Endothelial cell of umbilical vein (primary cell): Measurements from ENCODE around the gene SYT8. TPM values are rescaled to one million over a fixed set of nuclear protein-coding genes. Genes with fewer than 3 reads are reported as not detected.
"Not testable (repeated sequence)": the region's sequence is repeated elsewhere in the genome, so short reads cannot be mapped to it uniquely, and the experiment has no call there.

Experiments
- BruUV-seq: library from RNA; stranded (reverse); fragments of 400-500 nt; replicated peaks from 2 replicates; lab custom pipeline; 2021; lab: Mats Ljungman, UMichigan
- CTCF ChIA-PET: fragments of 300-600, 350-600 bp; sonication (Branson Sonifier 250); formaldehyde crosslinking; loops from one replicate; lab custom pipeline; 2021; ENCODE audit warnings: antibody characterized with exemption, inconsistent platforms; lab: Charles Lee
- POLR2A ChIA-PET: fragments of 300-600, 350-600 bp; sonication (Branson Sonifier 250); formaldehyde crosslinking; loops from one replicate; lab custom pipeline; 2021; ENCODE audit warnings: antibody characterized with exemption, inconsistent platforms; lab: Charles Lee
- DNase-seq: peaks from one replicate; pipeline ENCODE4 v3.0.0-alpha.2; 2011; ENCODE audit warnings: low read depth, low spot score
- FAIRE-seq: peaks from 2 replicates; lab custom pipeline; 2011; peaks lifted over from hg19 to GRCh38; lab: Jason Lieb, UNC
- H2AFZ ChIP-seq: 2 replicates; pipeline ENCODE4 v1.6.0; 2012; ENCODE audit warnings: low read depth, low read length, control low read depth, inconsistent platforms
- H3K27ac ChIP-seq: 2 replicates; pipeline ENCODE4 v1.5.1; 2011; ENCODE audit warnings: low read depth, mild to moderate bottlenecking, control low read depth, low read length, moderate library complexity; ENCODE audit not compliant: insufficient read depth
- H3K27me3 ChIP-seq, 2 experiments: 2 replicates each; pipeline versions ENCODE4 v1.6.0 to v1.6.1; 2011; ENCODE audit warnings: low read length in 2 of 2, mixed read lengths in 1 of 2; ENCODE audit not compliant: control insufficient read depth in 2 of 2, insufficient read depth in 2 of 2
- H3K36me3 ChIP-seq, 2 experiments: 2 replicates in 1 of 2; 3 replicates in 1 of 2; pipeline ENCODE4 v1.5.1; 2011; ENCODE audit warnings: low read length in 2 of 2, mild to moderate bottlenecking in 1 of 2, moderate library complexity in 1 of 2; ENCODE audit not compliant: control insufficient read depth in 2 of 2, insufficient read depth in 2 of 2; ENCODE audit errors: extremely low read depth in 1 of 2
- H3K4me1 ChIP-seq: 3 replicates; pipeline ENCODE4 v1.5.1; 2011; ENCODE audit warnings: mild to moderate bottlenecking, low read length; ENCODE audit not compliant: control insufficient read depth, insufficient read depth; ENCODE audit errors: extremely low read depth
- H3K4me2 ChIP-seq: 2 replicates; pipeline ENCODE4 v1.6.1; 2011; ENCODE audit warnings: low read length, control low read depth, mixed read lengths; ENCODE audit not compliant: insufficient read depth
- H3K4me3 ChIP-seq, 3 experiments: fragments of 200-600 bp in 1 of 3; sonication (generic), shearing (Covaris generic) in 1 of 3; replicated peaks in 1 of 3; 2 replicates each; pipeline ENCODE4 v1.5.1; 2011 to 2016; ENCODE audit warnings: control low read depth in 3 of 3, low read length in 3 of 3, mild to moderate bottlenecking in 2 of 3, inconsistent platforms in 1 of 3, low read depth in 1 of 3, moderate library complexity in 1 of 3; ENCODE audit not compliant: insufficient read depth in 1 of 3
- H3K79me2 ChIP-seq: 2 replicates; pipeline ENCODE4 v1.6.0; 2012; ENCODE audit warnings: low read length, inconsistent platforms; ENCODE audit not compliant: control insufficient read depth, insufficient read depth
- H3K9ac ChIP-seq: replicated peaks from 2 replicates; pipeline ENCODE3; 2011; ENCODE audit warnings: low read length, control low read depth; ENCODE audit not compliant: insufficient read depth; ENCODE audit errors: extremely low read depth
- H3K9me1 ChIP-seq: replicated peaks from 3 replicates; pipeline ENCODE4 v1.6.0; 2011; ENCODE audit warnings: mild to moderate bottlenecking, low read length; ENCODE audit not compliant: control insufficient read depth, insufficient read depth; ENCODE audit errors: extremely low read depth
- H3K9me3 ChIP-seq: replicated peaks from 2 replicates; pipeline ENCODE4 v1.5.1; 2012; ENCODE audit warnings: low read length, inconsistent platforms; ENCODE audit not compliant: control insufficient read depth, insufficient read depth
- H4K20me1 ChIP-seq: replicated peaks from 2 replicates; pipeline ENCODE3; 2011; ENCODE audit warnings: mild to moderate bottlenecking, low read length; ENCODE audit not compliant: control insufficient read depth, insufficient read depth; ENCODE audit errors: extremely low read depth
- FOS ChIP-seq: IDR thresholded peaks from 2 replicates; pipeline ENCODE4 v1.6.1; 2011; ENCODE audit warnings: mild to moderate bottlenecking, low read length, moderate library complexity, borderline replicate concordance; ENCODE audit not compliant: insufficient read depth
- GATA2 ChIP-seq: IDR thresholded peaks from 2 replicates; pipeline ENCODE4 v1.7.0; 2011; ENCODE audit warnings: low read depth, mild to moderate bottlenecking, moderate library complexity, mixed read lengths, low read length; ENCODE audit not compliant: insufficient read length, insufficient read depth
- JUN ChIP-seq: IDR thresholded peaks from 2 replicates; pipeline ENCODE4 v1.6.1; 2011; ENCODE audit warnings: borderline replicate concordance, low read depth; ENCODE audit not compliant: insufficient read length, insufficient read depth
- MAX ChIP-seq: IDR thresholded peaks from 2 replicates; pipeline ENCODE4 v1.6.1; 2011; ENCODE audit not compliant: insufficient read depth, insufficient read length
- POLR2AphosphoS5 ChIP-seq: IDR thresholded peaks from 2 replicates; pipeline ENCODE4 v1.6.1; 2012; ENCODE audit warnings: low read depth, mild to moderate bottlenecking, control low read depth, low read length, moderate library complexity; ENCODE audit not compliant: insufficient read depth
- dilution Hi-C: fragments of 300-500 bp; cut with MboI; formaldehyde crosslinking; loops from one replicate; pipeline ENCODE4 v1.15.0; 2019; ENCODE audit warnings: low sequenced_read_pairs; ENCODE audit not compliant: extremely low pct_ligation_motif_present
- intact Hi-C: fragments of 100-400 bp; cut with micrococcal nuclease; formaldehyde crosslinking; loops from one replicate; pipeline ENCODE4 v1.10.0; 2022
- polyA plus RNA-seq, 4 experiments: library from polyadenylated mRNA; depleted of rRNA in 3 of 4; stranded (reverse) in 3 of 4; unstranded in 1 of 4; fragments of >200 nt; gene quantifications; 2 replicates each; pipeline versions ENCODE4 v1.2.1 to v1.2.3, GENCODE V29; 2011 to 2012; ENCODE audit warnings: missing spikeins in 1 of 4
- total RNA-seq: library from RNA; stranded (reverse); gene quantifications from 2 replicates; pipeline ENCODE4 v1.2.3, GENCODE V29; 2021

Gene SYT8
- total and polyA plus RNA-seq, 2 donors (not counting 3 experiments of a cell fraction or from before 2014, with no cell fraction given): not detected

- Histone ChIP-seq H3K79me2 (no peaks in the 10 kb centered on the region), H3K9me3 (no peaks in the 10 kb centered on the region), H3K4me1 (no peaks in the 10 kb centered on the region), H3K27ac (no peak overlapping the region), H2AFZ (no peak overlapping the region), H3K9me1 (no peaks in the 10 kb centered on the region), H3K36me3 (no peaks in the 10 kb centered on the region), H3K4me3 (no peak overlapping the region), H3K9ac (no peak overlapping the region), H4K20me1 (no peaks in the 10 kb centered on the region), H3K4me2 (no peak overlapping the region), H3K27me3 (peaks cover 0 to 3% of the 10 kb centered on the region in 2 experiments)
- intact Hi-C loops: no loop called here
- TF ChIP-seq POLR2AphosphoS5 (no peak), FOS (no peak), JUN (no peak), GATA2 (no peak), MAX (no peak)
- dilution Hi-C loops: no loop called here
- FAIRE-seq (no peak), DNase-seq (no peak)
- no TSS peak for BruUV-seq
- ChIA-PET CTCF (interaction anchor here (0.7 kb wide), 1 partner anchor 9 kb away, joined by 3 read pairs; no protein-coding TSS in a partner anchor), POLR2A (no interaction called here)
Measured at GRCh38 chr11:1873048-1873812, 38.4 kb downstream of the SYT8 start.

- FAIRE-seq, H3K9me3 ChIP-seq, H3K79me2 ChIP-seq, H4K20me1 ChIP-seq, CTCF ChIA-PET, H3K27me3 ChIP-seq, H3K27ac ChIP-seq, BruUV-seq, H2AFZ ChIP-seq, H3K9me1 ChIP-seq, DNase-seq, H3K4me3 ChIP-seq, POLR2A ChIA-PET, H3K36me3 ChIP-seq, intact Hi-C loops, H3K4me1 ChIP-seq, H3K9ac ChIP-seq, dilution Hi-C loops, H3K4me2 ChIP-seq: not testable (repeated sequence)
Measured at GRCh38 chr11:1873813-1874150, 39.0 kb downstream of the SYT8 start.

GRCh38 chr11:1874441-1875092 lies 39.8 kb downstream of the SYT8 start:
- FAIRE-seq, H3K9ac ChIP-seq, H3K79me2 ChIP-seq, dilution Hi-C loops, DNase-seq, POLR2A ChIA-PET, H4K20me1 ChIP-seq, H3K4me1 ChIP-seq, H3K9me3 ChIP-seq, H3K27me3 ChIP-seq, H3K36me3 ChIP-seq, H3K9me1 ChIP-seq, H3K4me2 ChIP-seq, BruUV-seq, intact Hi-C loops, H3K27ac ChIP-seq, H2AFZ ChIP-seq, H3K4me3 ChIP-seq: not testable (repeated sequence)
- CTCF ChIA-PET: interaction anchor here (0.9 to 4.9 kb wide), 4 partner anchors 32 to 282 kb away, joined by 3 to 53 read pairs (median 4); no protein-coding TSS in a partner anchor
